GM18907 (cell line): ENCODE data around the gene SCP2.

ENCODE experiments used
- ATAC-seq: cut with Tn5 transposase; IDR thresholded peaks from one replicate; pipeline ENCODE4 v1.9.1; 2021; ENCODE audit warnings: mild to moderate bottlenecking, moderate library complexity; ENCODE audit not compliant: unreplicated experiment

Gene SCP2

DNA sequence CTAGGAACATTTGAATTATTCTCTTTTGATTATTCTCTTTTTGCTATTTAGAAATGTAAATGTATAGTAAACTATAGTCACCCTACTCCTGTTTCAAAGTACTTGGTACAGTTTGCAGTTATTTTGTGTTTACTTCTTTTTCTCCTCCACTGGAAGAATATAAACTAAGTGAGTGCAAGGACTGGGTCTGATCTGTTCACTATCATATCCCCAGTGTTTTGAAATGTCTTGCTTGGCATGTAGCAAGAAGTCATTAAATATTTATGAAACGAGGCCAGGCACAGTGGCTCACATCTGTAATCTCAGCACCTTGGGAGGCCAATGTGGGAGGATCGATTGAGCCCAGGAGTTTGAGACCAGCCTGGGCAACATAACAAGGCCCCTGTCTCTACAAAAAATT lies 99.2 kb downstream of the SCP2 start:
- no peak for ATAC-seq

DNA sequence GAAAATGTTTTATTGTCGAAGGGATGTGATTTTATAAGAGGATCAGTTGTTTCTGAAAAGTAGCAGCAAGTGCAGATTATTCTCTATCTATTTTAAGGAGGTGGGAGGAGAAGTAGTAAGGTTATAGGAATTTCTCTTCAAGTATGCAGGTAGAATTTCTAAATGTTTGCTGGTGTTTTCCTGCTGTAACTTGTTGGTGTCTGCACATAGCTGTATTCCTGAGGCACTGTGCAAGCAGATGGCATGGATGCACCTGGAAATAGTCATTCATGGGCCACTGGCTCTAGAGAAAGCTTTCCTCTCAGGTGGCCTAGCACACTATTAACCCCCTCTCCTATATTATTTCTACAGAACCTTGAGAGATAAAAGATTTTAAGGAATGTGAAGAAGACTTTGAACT lies 104.7 kb downstream of the SCP2 start:
- ATAC-seq = no peak

DNA sequence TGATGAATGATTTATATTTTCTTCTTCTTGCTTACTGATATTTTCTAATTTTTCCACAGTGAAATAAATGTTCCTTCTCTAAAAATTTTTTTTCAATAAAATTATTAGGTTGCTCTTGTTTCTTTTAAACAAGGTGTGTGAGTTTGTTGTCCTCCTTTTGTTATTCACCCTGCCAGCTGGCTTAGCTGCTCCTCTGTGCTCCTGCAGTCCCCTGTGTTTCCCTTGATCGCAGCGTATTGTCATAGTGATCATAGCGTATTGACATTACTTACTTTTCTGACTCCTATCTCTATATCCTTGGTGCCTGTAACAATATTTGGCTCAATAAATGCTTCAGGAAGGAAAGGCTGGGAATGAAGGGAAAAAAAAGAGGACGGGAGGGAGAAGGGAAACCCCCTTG lies 110.1 kb downstream of the SCP2 start:
- ATAC-seq = no peak

DNA sequence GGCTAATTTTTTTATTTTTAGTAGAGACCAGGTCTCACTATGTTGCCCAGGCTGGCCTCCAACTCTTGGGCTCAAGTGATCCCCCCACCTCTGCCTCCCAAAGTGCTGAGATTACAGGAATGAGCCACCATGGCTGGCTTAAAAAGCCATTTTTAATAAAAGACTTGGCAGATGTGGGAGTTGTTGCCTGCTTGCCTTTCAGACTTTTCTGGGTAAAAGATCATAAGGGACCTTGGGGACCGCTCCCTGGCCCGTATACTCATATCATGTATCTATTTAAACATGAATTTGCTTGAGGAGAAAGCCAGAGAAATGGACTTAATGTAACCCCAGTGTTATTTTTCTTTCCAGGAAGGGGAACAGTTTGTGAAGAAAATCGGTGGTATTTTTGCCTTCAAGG lies 111.5 kb downstream of the SCP2 start:
- no peak for ATAC-seq

DNA sequence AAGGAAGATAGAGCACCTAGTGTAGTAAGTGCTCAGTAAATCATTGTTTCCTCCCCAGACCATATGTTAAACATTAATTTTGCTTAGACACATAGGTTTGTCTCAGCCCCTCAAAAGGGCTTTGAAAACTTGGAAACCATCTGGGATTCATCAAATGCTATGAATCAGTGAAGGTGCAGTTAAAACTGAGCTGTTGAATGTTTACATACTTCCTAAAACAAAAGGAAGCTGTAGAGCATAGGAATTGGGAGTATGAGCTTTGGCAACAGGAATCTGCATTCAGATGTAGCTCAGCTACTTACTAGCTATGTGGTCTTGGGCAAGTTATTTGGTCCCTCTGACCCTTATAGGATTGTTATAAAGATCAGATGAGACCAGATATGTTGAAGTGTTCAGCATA lies 116.2 kb downstream of the SCP2 start:
- no peak for ATAC-seq

DNA sequence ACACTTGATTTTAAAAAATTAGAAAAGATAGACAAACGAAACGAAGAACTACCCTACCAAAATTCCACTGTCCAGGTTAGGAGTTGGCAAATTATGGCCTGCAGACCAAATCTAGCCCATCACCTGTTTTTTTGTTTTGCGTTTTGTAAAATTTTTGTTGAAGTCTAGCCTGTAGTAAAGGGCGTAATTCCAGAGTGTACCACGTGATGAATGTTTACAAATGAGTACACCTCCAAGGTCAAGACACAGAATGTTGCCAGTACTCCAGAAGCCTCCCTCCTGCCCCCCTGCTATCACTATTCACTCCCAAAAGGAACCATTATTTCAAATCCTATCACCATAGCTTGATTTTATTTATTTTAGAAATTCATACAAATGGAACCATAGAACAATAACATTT lies 117.8 kb downstream of the SCP2 start:
- ATAC-seq = no peak

DNA sequence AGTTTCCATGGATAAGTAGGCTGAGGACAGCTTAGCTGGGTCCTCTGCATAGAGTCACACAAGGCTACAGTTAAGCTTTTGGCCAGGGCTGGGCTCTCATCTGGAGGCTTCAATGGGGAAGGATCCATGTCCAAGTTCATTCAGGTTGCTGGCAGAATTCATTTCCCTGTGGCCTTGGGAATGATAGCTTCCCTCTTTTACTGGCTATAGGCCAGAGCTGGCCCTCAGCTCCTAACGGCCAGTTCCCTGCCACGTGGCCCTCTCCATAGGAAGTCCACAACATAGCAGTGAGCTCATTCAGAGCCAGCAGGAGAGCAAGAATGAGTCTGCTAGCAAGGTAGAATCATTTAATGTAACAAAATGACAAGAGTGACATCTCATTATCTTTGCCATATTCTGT lies 119.9 kb downstream of the SCP2 start:
- ATAC-seq = no peak

DNA sequence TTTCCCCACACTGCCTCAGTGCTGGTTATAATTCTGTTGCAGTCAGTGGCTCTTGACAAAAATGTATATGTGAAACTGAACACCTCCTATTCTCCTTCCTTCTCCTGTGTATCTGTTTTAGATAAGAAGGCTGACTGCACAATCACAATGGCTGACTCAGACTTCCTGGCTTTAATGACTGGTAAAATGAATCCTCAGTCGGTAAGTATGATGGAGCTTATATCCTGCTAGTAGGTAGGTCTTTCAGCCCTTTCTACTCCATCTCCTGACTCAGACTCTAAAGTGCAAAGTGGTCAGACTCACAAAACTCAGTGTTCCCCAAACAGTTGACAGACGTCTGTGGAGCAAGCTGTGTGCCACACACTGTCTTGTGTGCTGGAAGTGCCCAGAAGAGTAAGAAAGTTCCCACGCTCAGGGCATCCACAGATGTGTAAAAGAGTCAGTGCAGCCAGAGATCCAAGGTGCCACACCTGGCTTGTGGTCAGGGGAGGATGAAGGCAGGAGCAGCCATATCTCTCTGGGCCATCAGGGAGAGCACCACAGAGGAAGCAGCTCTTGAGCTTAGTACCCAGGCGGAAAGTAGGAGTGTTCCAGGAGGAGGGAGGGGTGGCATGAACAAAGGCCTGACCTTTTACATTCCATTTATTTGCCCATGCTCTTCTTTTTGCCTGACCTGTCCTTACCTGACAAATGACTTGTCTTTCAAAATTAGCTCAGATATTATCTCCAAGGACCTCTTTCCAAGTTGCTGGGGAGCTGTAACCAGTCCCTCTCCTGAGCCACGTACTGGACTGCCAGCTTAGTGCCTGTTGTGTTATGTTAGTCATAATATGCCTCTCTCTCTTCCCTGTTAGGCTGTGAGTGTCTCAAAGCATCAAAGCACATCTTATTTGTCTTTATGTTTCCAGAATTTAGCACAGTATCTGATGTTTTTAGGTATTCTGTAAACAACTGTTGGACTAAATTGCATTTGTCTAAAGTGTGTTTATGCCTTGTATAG lies 121.0 kb downstream of the SCP2 start:
- no peak for ATAC-seq

DNA sequence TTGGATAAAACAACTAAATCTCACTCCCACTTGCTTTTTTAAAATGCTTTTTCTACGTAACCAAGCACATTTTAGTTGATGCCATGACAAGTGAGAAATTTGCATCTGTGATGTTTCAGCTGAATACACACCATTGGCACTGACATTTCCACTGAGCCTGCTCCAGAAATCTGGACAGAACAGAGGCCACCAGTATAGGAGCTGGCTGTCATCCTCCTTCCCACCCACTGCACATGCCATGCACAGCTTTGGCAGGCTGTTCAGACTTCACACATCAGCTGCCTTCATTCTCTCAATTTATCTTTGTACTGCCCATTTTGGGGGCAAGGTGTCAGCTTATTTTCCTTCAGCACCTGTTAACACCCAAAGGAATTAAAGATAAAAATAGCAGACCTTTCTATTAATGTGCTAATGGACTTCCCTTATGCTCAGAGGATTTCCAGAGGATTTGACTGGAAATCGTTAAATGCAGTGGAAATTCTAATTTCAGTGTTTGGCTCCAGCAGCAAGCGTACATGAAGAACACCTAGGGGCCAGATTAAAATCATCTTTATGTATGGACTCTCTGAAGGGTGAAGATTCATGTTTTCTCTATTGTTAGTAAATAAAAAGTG lies 122.0 kb downstream of the SCP2 start:
- no peak for ATAC-seq

DNA sequence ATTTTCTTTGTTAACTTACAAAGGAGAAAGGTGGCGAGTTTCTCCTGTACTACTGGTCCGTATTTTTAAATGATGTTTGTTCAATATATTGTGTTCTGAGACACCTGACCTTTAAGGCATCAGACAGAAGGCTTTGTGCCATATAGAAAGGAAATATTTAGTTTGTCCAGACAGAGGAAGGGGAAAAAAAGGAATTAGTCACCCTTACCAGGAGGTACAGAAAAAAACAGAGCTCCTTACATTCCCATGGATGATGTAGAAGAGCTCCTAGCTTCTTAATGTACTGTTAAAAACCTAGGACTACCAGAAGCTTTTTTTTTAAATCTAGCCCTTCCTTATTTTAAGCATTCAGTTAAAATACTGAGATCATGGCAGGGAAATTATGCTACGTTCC lies 122.5 kb downstream of the SCP2 start:
- ATAC-seq = no peak

DNA sequence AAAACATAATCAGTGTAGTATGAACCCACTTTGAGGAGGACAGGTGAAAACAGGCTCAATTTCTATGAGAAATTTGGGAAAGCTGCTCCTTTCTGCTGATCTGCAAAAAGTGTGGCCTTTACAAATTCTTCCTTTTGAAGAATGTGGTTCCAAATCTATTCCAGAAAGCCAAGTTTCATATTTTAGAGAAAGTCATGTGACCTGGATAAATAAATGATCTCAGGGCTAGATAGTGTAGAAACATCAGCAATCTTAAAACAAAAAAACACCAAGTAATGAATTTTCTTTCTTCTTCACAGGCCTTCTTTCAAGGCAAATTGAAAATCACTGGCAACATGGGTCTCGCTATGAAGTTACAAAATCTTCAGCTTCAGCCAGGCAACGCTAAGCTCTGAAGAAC lies 123.2 kb downstream of the SCP2 start:
- no peak for ATAC-seq

DNA sequence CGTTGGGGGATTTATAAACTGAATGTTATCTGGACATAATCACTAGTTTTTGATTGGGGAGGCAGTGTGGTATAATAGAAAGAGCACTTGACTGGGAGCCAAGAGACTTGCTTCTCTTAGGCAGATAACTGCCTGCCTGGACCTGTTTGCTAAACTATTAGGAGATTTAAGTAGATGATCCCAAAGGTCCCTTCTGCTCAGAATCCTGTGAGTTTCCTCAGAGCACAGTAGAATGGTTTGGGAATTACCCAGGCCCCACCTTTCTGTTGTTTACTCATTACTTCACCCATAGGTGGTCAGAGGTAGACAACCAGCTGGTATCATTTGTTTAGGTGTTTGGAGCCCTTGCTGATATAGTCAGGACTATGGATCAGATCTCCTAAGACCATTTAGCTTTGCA lies 124.6 kb downstream of the SCP2 start:
- ATAC-seq = no peak

DNA sequence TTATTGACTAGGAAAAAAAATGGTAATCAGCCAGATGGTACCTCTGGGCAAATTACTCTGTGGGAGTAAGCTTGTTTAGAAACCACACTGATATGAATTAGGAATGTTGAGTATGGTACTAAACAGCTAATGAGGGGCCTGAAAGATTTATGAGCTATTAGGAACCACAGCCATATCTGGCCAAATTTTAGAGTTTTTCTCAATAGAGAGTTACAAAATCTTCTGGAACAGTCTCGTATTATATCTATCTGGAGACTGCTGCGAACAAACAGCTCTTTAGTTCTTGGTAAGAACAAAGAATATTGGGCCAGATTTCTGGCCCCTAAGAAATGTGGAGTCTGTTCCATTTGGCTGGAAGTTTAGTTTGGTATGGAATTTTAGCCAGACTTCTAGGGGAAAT lies 130.1 kb downstream of the SCP2 start:
- no peak for ATAC-seq

DNA sequence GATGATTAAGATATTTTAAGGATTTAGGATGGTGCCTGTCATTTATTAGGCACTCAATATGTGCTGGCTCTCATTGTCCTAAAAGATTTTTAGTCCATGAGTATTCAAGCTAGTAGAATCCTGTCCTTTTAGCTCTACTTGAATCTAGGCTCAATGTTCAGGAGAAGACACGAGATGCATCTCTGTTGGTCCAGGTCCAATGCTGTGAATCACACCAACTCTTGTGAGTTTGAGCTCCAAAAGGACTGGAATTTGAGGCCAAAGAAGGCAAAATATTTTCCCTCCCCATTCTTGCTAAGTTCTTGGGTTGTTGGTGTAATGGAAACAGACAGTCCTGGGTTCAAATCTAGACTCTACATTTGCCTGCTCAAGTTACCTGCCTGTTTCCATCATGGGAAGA lies 133.5 kb downstream of the SCP2 start:
- no peak for ATAC-seq

DNA sequence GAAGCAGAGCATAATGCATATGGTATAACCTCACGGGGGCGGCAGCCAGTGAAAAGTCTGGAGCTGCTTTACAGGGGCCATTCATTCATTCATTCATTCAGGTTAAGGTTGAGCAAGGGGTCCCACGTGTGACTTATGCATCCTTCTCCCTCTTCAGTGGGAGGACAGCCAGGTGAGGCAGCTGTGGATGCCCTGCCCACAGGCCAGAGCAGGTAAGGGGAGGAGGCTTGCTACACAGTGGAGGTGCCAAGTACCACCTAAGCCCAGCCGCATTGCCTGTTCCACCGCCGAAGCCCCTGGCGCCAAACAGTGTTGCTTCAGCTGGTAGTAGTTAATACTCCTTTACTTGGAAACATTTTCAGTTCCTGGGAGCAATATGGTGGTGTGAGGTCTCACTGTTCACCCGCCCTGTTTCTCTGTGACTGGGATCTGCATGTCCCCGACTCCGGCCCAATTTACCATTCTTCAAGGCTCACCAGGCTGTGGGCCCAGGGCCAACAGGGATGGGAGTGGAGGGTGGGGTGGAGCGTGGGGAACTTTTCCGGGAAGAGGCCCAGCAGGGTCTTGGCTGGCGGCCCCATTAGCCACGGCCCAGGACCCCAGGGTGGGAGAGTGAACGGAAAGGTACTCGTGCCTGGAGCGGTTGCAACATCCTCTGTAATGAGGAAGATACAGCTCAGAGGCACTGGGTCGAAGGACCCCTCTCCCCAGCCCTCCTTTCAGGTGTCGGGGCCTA lies 134.2 kb downstream of the SCP2 start:
- ATAC-seq = no peak

DNA sequence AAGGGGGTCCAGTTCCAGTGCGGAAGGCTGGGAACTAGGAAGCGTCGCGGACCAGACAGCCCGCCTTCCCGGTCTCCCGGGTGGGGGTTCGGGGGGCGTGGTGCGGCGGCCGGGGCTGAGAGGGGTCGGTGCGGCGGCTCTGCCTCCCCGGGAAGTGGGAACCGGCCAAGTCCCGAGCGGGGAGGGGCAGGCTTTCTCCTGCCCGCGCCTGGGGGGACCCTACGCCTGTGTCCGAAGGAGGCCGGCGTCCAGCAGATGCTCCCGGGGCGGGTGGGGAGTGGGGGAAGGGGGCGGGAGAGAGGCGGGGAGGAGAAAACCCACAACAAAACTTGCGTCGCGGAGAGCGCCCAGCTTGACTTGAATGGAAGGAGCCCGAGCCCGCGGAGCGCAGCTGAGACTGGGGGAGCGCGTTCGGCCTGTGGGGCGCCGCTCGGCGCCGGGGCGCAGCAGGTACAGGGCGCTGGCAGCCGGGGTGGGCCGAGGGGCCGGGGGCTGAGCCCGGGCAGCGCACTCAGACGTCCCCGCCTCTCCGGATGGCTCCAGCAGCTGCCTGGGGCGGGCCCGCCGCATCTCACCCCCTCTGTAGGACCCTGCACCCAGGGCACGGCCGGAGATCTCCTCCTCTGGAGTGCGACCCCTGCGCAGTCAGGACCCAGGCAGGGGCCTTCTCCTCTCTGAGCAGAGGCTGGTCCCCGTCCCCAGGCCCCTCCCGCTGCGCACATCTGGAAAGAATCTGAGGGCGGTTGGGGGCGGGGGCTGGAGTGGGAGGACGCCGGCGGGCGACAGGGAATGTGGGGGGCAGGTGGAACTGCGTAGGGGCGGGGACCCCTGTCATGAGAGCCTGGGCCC lies 135.0 kb downstream of the SCP2 start, which contains the start of gene PODN:
TSS of gene PODN (plus strand) at position 355 of the 849 bp plus-strand sequence. CDS start 7,643 bp downstream, outside the sequence.
- ATAC-seq = no peak

DNA sequence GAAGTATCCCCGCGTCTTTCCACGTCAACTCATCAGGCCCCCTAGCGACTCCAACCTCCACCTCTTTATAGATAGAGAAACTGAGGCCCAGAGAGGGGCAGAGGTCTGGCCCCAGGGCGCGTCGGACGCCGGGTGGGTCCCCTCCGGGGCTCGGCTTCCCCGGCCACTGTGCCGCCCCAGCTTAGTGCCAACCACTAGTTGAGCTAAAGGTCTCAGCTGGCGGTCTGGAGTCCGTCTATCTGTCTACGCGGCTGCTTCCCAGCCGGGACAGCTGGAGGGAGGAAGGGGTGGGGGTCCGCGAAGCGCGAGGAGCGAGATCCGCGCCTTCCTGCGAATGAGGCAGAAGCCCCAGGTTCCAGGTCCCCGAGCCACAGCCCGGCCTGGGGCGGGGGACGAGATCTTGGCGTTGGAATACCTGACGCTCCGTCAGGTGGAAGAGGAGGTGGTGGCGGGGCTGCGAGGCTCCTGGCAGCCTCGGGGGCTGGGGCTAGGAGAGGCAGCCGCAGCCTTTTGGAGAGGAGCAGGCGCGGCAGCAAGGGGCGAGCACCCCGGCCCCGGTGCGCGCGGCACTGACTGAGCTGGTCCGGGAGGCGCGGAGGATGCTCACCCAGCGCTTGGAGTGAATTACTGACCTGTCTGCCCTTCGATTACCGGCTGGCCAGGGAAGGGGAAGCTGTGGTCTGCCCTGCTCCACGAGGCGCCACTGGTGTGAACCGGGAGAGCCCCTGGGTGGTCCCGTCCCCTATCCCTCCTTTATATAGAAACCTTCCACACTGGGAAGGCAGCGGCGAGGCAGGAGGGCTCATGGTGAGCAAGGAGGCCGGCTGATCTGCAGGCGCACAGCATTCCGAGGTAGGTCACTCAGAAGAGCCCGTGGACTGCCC lies 135.9 kb downstream of the SCP2 start:
- ATAC-seq = no peak

DNA sequence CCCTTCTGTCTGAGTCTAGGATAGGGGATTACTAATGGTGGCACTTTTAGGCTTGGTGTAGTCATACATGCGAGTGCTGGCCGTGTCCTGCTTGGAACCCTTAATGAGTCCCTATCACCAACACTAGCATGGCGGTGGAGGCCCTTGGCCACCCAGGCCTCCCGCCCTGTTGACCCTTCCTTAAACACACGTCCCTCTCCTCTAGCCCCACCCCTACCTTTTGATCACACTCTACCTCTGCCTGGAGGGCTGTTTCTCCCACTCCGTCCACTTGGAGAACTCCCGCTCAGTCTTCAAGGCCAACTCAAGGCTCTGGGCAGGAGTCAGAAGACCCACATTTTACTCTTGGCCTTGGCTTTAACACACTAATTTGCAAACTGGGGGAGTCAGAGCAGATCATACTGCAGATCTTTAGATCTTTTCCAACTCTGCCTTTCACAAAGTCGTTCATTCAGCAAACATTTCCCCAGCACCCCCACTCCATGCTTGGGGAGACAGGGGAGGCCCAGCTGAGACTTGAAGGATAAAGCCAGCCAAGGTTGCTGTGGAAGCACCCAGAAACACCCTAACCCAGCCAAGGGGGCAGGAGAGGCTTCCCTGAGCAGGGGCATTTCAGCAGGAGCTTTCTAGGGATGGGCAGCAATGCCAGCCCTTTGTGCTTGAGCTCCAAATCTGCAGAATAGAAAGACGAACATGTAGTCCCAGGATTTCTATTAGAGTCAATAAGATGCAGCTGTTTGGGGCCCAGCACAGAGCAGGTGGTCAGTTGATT lies 136.9 kb downstream of the SCP2 start:
- no peak for ATAC-seq

DNA sequence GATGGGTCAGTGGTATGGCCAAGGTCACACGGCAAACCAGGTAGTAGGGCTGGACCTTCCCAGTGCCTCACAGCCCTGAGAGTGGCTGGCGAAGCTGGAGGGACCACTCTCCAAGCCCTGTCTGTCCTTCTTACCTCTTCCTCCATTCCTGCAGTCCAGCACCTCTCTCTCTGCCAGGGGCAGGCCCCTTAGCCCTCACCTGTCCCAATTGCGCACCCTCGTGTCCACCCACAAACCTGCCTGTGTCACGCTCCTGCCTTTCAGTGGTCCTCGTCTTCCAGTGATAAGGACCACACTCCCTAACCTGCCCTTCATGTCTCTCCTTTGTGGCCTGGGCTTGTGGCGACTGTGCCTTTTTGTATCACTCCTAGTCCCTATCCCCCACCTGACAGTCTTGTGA lies 138.3 kb downstream of the SCP2 start:
- ATAC-seq = no peak
